GM19468 (cell line): Measurements from ENCODE around the gene PLAC8.
"Not testable (repeated sequence)": the region's sequence is repeated elsewhere in the genome, so short reads cannot be mapped to it uniquely, and the experiment has no call there.

Experiments
- ATAC-seq: cut with Tn5 transposase; IDR thresholded peaks from one replicate; pipeline ENCODE4 v1.9.1; 2021; ENCODE audit warnings: mild to moderate bottlenecking, moderate library complexity, moderate number of reproducible peaks; ENCODE audit not compliant: unreplicated experiment; ENCODE audit errors: extremely low read depth

PLAC8 gene, protein sequence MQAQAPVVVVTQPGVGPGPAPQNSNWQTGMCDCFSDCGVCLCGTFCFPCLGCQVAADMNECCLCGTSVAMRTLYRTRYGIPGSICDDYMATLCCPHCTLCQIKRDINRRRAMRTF

DNA sequence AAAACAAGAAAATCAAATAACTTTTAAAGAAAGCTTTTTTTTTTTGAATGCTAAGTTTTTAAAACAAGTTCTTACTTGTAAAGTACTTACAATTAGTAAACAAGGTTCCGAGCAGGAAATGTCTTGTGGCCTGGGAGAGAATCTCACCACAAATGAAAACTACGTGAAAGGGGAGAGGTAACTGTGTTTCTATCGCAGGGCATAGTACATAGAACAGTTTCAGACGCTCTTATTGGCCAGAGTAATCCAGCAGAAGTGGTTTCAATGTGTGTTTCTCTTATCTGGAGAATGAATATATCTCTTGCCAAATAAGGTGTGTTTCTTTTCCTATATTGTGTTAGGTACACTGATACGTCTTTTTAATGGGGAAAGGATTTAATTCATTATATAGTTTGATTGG is at the start of gene PLAC8:
Gene PLAC8 (minus strand): TSS at position 154 of the 400 bp plus-strand sequence. CDS start 6,808 bp downstream, outside the sequence.
- ATAC-seq: peak; percentile 29

DNA sequence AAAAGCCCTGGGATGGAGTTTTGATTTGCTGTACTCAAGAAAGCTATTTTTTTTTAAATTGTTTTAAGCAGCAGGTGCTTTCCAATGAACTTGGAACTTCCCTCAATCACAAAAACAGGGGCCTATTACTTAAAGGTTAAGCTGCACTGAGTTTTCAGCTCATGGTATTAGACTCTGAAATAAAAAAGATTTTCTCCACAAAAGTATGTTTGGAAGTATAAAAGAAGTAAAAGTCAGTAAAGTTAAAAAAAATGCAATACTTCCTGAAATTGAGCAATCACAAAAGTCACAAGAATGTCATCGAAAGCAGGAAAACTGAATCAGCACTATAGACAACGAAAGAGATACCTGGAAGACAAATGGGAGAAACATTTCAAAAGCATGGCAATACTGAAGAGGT is 38.9 kb upstream of the PLAC8 start:
- ATAC-seq: no peak

DNA sequence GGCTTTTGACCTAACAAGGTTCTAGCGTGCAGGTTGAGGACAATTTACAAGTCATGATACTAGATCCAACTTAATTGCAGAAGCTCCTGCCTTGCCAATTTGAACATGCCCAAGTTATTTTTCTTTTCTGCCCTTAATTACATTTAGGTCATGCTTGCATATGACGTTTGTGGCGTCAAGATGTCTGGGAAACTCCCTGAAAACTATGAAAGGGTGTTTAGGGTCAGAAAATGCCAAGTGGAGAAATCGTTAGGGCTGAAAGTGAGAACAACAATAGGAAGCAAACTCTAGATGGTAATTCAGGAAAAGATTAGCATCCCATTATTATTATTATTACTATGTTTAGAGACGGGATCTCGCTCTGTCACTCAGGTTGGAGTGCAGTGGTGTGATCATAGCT is 38.2 kb upstream of the PLAC8 start:
- ATAC-seq: no peak

DNA sequence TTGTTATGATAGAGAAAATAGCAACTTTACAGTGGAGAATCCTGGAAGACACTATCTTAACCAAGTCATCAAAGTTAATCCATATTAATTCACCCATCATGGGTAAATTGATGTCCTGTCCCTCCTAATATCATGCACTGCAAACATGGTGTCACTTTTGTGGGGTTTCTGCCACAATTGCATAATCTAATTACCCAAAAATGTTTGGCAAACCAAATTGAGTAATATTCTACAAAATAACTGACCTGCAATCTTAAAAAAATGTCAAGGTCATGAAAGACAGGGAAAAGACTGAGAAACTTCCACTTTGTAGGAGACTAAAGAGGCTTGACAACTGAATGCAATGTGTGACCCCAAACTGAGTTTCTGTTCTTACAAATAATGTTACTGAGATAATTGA is 37.1 kb upstream of the PLAC8 start:
- no peak for ATAC-seq

DNA sequence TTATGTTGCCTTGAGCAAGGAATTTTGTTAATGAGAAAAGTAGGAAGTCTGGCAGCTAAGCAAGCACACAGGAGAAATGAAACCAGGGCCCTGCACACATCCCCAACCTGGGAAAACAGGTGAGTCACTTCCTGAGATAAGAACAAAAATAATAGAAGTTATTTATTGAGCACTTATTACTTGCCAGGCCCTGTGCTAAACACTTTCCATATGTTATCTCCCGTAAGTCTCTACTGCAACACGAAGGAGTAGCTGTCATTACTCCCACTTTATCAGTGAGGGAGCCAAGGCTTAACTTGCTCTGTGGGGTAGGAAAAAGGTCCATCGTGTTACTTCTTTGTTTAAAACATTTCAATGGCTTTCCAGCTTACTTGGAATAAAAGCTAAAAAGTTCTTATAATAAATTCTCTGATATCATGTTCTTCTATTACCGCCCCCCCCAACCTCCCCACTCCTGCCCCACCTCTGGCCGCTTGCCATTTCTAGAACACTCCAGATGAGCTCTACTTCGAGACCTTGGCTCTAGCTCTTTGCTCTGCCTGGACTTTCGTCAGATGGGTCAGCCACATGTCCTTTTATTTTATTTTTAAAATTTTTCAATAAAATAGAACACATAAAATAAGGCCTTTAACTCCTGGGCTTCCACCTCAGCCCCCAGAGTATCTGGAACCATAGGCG is 36.3 kb upstream of the PLAC8 start:
- no peak for ATAC-seq

DNA sequence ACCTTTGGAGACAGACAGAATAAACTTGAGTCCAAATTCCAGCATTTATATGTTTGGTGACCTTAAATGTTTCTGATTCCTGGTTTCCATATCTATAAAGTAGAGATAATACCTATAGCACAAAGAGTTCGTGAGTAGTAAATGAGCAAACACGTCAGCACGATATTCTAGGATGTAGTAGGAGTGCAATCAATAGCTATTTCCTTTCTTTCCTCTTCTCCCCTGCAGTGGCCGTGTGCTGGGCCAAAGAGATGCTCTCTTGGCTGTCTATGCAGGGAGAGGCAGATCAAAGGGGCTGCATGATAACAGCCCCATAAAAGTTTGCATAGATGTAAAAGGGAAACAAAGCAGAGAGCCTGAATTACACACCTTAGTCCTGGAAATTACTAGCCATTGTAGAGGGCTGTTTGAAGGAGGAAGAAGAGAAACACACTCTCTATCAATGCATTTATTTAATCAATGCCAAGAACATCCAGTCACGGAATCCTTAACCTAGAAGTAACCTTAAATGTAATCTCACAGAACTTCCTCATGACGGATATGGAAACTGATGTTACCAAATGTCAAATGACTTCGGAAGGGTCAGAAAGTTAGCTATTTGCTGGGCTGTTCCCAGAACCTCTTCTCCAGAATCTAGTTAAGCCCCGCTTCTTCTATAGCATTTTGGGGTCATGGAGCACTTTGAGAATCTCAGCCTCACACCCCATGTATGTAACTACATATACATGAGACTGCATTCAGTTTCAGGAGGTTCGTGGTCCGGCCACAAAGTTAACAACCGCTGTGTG is 35.5 kb upstream of the PLAC8 start:
- ATAC-seq: no peak

DNA sequence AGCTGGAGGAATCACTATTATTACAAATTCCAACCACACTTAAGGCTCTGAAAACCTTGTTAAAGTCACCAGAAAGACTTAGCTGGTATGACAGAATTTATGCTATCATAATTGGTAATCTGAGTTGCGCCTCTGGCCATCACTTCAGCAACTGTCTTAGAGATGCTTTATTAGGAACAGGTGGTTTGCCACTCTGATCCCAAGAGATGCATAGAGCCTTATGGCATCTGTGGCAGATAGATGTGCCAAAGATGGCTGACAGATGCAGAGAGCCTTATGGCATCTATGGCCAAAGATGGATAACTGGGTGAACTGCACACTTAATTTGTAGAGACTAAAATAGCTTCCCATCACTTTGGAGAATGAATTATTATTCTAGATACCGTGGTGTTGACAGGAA is 32.3 kb upstream of the PLAC8 start:
- no peak for ATAC-seq

DNA sequence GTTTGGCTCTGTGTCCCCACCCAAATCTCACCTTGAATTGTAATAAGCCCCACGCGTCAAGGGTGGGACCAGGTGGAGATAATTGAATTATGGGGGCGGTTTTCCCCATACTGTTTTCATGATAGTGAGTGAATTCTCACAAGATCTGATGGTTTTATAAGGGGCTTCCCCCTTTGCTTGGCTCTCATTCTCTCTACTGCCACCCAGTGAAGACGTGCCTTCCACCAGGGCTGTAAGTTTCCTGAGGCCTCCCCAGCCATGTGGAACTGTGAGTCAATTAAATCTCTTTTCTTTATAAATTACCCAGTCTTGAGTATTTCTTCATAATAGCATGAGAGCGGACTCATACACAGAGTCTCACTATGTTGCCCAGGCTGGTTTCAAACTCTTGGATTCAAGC is 31.2 kb upstream of the PLAC8 start:
- ATAC-seq: not testable (repeated sequence)

DNA sequence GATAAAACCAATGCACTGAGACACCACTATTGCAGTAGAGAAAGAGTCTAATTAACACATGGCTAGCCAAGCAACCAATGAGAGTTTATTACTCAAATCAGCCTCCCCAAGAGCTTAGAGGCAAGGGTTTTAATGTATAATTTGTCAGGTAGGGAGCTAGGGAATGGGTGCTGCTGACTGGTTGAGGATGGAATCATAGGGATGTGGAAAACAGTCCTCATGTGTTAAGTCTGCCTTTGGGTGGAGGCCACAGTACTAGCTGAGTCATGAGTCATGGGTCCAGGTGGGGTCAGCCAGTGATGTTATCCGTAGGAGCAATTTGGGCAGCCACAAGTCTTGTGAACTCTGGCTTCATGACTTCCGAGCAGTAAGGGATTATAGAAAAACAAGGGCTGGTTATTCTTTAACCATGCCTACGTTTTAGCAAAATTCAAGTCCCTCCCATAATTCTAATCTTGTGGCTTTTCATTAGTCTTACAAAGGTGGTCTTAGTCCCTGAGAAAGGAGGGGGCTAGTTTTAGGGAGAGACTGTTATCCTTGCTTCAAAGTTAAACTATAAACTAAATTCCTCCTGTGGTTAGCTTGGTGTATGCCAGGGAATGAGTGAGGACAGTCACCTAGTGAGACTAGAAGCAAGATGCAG is 25.1 kb upstream of the PLAC8 start:
- ATAC-seq: no peak

DNA sequence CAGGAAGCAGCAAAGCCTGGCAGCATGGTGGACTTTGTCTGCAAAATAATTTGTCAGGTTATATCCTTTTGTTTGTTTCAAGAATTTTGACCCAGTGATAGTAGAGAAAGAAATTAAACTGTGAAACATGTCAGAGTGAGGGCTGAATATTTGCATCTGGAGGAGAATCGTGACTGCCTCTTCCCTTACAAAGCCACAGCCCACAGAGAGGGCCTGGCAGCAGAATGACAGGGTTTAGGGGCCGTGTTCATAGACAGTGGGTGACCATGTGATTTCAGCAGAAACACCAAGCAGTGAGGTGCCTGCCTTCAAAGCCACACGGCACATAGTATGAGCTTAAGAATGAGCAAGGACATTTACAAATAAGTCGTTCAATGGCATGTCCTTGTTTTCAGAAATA is 24.4 kb upstream of the PLAC8 start:
- ATAC-seq: no peak

DNA sequence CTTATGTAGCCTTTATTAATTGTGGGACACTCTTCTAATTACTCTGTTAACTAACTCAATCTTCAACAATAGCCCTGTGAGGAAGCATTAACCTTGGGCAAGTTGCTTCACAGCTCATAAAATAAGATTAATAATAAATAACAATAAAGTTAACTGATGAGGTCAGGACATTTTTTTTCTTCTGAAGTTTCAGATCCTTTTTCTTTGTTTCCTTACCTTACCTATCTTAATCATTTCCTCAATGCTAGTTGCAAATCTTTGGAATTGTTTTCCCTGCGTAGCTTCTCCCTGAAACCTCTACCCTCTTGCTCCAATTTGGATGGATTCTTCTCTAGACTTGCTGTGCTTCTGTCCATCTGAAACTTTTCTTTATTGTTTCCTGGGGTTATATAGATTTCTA is 17.5 kb upstream of the PLAC8 start:
- ATAC-seq: no peak

DNA sequence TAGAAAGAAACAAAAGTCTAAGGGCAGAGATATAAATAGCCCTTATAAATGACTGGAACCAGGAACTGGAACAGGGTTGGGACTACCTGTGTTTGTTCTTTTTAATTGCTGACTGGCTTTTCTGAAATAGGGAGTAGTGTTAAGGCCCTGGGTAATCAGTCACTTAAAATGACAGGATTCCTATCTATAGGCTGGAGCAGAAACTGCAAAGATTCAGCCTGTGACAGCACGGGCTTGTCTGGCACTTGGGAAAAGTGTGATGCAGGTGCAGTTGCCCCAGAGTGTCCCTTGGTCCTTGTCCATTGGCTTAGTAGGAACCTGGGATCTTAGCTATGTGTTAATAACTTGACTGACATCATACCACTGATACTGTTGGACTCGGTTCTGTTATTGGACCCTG is 14.7 kb upstream of the PLAC8 start:
- ATAC-seq: no peak

DNA sequence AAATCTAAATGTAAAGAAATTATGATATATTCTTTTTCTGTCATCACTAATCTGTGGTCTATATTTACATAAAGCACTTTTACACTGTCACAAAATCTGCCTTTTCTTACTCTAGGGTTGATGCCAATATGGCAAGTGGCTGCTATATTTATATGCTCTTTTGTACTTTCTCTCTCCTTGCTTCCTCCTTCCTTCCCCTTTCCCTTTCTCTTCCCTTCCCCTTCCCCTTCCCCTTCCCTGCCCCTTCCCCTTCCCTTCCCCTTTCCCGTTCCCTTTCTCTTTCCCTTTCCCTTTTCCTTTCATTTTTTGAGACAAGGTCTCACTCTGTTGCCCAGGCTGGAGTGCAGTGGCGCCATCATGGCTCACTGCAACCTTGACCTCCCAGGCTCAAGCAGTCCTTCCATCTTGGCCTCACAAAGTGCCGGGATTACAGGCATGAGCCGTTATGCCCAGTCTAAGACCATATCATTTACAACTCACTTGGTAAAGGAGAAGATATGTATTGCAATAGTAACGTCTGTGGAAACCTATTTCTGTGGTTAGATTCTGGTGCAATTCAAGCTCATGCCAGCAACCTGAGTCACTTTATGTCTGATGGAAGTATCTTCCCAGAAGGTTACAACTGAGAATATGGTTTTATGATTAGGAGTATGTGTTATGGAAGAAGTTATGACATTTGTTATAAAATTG is 13.9 kb upstream of the PLAC8 start:
- no peak for ATAC-seq

DNA sequence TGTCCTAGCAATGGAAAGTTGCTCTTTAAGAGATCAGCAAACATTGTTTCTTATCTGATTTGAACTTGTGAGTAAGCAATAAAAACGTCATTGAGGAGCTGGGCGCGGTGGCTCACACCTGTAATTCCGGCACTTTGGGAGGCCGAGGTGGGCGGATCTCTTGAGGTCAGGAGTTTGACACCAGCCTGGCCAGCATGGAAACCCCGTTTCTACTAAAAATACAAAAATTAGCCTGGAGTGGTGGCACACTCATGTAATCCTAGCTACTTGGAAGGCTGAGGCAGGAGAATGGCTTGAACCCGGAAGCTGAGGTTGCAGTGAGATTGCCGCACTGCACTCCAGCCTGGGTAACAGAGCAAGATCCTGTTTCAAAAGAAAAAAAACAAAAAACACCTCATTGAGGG is 11.2 kb upstream of the PLAC8 start:
- no peak for ATAC-seq

DNA sequence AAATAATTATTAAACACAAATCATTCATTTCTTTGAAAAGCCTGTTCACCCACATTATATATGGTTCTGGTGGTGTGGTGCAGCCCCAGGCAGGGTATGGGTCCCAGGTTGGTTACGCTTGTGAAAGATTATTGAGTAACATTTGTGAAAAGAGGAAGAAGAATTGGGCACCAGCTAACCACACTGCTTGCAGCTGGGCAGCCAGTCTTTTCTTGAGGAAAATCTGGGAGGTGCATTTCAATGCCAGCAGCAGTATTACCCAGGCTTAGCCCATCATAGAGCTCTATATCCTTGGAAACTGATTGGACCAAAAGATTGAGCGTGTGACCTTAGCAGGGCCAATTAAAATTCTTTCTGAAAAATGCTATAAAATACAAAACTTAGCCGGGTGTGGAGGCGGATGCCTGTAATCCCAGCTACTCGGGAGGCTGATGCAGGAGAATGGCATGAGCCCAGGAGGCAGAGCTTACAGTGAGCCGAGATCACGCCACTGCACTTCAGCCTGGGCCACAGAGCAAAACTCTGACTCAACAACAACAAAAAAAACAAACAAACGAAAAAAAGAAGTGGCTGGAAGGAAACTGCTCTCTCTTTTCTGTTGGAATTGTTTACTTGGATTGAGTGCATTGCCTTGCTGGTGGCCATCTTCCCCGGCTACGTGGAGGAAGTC is 9.7 kb upstream of the PLAC8 start:
- ATAC-seq: peak; percentile 73

DNA sequence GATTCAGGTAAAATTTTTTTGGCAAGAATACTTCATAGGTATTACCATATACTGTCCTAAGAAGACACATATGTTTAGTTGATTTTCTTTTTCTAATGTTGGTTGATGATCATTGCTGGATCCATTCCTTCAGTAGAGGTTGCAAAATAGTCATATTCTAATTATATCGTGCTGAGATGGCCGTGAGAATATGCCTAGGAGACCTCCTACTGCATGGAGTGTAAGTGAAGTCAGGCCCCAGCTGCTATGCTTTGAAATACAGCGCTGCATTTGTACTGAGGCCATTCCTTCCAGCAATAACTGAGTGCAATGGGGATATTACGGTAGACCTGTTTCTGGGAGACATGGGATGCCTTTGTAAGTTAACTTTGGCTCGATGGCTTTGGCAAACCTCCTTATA is 6.7 kb upstream of the PLAC8 start:
- no peak for ATAC-seq

DNA sequence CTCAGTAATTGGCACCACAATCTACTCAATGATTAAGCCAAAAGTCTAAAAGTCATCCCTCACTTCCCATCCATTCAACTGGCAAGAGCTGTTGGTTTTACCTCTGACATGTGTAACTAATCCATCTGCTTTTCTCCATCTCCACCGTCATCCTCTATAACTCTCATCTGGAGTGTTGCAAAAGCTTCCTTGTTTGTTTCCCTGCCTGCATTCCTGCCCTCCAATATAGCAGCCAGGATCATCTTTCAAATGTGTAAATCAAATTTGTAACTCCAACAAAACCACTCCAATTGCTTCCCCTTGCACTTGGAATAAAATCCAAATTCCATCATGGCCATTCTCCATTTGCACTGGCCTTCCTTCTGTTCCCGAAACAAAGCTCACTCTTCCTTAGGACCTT is 4.3 kb upstream of the PLAC8 start:
- no peak for ATAC-seq

DNA sequence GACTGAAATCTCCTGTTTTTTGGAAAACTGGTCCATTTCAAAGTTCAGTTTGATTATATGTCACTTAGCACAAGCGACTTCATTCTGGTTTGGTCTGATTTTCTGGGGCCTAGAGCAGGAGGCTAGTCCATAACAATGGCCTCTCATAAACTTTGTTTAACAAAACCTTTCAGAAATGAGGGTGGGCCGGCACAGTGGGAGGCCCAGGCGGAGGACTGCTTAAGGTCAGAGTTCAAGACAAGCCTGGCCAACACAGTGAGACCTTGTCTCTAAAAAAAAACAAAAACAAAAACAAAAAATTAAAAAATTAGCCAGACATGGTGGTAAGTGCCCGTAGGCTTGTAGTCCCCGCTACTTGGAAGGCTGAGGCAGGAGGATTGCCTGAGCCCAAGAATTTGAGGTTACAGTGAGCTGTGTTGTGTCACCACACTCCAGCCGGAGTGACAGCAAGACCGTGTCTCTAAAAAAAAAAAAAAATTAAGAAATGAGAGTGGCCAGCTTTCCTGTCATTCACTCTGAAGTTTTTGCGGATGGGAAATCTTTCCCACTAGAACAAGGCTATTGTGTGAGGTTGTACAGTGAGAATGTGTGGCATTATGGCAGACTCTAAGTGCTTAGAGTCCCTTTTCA is 1.2 kb upstream of the PLAC8 start:
- ATAC-seq: no peak

DNA sequence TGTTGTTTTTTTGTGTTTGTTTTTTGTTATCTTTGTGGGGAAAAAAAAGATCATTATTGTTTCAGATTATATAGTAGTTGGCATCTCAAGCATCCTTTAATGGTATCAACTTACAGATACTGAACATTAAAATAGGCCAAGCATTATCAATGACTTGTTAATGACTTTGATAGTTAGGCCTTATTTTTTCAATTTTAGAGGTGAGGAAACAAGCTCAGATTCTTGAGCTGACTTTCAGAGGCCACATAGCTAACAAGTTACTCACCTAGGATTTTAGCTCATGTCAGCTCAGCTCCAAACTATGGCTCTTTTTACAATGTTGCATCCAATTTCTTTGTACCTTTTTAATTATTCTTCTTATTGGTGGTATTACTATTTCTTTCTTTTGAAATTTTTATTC is 471 bp upstream of the PLAC8 start:
- no peak for ATAC-seq

DNA sequence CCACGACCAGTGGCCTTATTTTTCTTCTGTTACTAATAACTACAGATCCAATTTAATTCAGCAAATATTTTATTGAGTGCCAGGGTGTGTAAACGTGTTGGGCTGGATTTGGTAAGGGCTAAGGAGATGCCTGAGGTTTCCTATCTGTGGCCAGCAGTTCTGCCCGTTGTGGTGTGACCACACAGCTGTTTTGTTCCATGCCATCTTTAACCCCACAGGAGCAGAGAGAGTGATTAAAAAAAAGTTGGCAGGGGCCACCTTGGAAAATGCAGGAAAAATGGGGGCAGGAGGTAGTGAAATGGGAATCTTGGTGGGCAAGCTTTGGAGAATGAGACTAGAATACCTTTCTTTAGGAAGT is 1.1 kb downstream of the PLAC8 start:
- ATAC-seq: no peak
